GM18907 (cell line): Measurements from ENCODE around the gene CX3CR1.

Experiments
- ATAC-seq: cut with Tn5 transposase; IDR thresholded peaks from one replicate; pipeline ENCODE4 v1.9.1; 2021; ENCODE audit warnings: mild to moderate bottlenecking, moderate library complexity; ENCODE audit not compliant: unreplicated experiment

CX3CR1 gene

DNA sequence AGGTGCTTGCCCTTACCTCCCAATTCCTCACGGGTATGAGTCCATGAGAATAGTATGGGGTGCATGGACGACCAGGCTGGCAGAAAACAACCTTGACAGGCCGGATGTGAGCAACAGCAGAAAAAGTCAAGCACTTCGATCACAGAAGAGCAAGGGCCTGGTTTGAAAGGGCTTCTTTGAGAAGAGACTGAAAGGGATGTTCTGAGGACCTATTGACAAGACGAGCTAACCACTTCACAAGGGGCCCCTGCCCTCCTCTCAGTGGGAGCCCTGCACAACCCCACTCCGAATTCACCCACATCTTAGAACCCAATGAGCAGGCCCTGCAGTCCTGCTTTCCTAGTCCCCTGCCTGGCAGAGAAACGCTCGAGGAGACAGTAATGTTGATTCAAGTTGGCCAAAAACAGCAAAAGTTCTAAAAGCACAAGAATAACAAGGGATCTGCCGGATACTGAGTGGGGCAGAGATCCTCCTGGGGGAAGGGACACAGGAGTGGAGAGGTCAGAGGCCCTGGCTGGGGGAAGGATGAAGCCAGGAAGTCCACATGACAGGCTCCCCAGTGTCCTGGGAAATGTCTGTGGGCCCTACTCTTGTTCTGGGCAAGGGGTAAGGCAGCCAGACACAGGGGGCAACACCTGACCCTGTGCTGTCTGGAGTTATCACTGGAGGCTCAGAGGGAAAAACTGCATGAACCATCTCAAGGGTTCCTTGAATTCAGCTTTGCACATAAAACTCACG, 14.8 kb upstream of the CX3CR1 start:
- no peak for ATAC-seq

DNA sequence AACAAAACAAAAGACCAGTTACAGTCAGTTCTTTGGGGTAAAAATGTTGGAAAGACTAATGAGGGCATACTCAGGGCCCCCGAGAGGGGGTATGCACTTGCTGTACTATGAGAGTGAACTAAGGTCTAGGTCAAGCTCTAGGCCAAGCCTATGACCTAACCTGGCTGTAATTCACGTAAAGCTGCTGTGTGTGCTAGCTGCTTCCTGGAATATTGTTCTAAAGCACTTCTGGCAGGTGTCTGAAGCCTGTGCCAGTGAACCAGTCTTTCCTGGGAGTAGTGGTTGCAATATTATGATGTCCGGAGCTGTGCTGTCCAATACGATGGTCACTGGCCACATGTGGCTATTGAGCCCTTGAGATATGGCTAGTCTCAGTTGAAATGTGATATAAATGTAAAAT, 13.1 kb upstream of the CX3CR1 start:
- no peak for ATAC-seq

- no peak for ATAC-seq
These were observed 12.1 kb upstream of the CX3CR1 start for GRCh38 chr3:39291903-39292329.

DNA sequence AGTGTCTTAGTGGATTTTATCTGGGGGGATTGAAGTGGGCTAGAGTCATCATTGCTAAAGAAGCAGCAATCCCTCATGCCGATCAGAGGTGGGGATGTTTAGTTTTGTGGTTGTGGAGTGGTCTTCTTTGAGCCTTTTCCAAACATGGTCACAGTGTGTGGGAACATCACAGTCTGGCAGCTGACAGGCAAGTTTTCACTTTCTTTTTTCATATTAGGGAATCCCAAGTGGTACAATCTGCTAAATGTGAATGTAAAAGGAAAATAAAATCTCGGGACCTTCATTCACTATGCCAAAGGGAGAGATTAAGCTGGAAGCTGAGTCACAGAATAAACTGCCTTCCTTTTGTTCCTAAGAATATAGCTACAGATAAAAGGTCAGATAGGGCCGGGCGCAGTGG, 10.4 kb upstream of the CX3CR1 start:
- no peak for ATAC-seq

DNA sequence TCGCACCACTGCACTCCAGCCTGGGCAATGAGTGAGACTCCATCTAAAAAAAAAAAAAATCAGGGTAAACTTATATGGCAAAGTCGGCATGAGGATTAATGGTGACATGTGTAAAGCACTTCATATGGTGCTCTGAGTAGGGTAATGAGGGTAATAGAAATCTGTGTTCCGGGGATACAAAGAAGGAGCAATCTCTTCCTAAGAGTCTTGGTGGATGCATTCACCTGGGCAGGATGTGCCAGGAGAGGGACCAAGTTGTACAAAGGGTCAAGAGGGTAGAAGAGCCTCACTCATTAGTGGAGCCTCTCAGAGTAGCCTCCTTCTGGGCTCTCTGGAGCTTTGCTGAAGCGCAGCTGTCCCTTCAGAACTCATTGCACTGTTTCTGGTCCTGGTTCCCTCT, 9.3 kb upstream of the CX3CR1 start:
- ATAC-seq: no peak

DNA sequence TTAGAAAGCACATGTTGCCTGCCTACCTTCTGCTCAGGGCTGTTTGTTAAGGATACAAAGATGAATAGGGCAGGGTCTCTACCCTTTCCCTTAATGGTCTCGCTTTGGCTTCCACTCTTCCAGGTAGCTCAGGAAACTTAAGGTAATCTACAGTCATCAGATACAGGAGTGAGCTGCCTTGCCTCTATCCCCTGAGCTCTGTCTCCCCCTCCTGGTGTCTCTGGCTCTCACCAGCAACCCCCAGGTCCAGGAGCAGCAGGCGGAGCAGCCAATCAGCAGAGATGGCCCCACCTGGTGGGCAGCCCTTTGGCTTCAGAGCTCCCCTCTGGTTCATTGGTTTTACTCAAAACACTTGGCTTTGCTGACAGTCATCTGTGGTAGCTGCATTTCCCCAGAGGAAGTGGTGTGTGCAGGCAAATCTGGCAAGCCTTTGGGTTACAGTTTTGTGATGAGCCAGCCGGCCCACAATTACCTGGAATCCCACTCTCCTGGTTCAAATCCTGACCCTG, 8.5 kb upstream of the CX3CR1 start:
- peak; percentile 97 for ATAC-seq

DNA sequence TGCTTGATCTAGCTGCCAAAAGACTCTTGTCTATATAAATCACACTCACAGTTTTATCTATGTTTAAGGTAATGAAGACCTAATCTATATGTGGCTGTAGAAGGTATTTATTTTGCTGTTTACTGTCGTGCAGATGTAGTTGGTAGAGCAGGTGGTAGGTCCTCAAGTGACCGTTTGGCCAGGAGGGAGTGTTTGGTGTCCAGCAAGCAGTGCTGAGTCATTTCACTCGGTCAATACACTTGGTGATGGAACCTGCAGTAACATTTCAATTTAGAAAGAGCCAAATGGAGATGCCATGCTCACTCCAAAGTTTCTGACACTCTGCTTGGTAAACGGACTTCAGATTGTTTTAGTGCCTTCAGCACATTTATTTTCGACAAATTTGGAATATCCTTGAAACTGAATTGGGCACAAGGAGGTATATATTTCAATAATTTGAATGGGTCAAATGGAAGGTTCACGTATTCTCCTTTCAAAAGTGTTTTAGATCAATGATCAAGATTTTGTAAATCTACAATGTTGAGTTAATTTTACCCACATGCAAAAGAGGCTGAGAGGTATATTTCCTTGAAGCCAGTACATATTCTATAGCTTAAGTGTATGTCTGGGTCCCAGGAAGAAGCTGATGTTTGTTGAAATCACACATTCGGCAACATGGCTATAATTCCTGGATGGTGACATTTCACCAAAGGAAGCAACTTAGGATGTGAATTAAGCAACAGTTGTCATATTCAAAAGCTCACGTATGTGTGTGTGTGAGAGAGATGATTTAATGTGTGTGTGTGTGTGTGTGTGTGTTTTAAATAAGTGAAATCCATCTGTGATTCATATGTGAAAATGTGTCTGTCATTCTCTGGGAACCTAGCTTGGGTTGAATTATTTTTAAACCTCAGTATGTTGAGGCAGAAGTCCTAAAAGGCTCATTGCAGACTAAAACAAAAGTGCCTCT, 7.7 kb upstream of the CX3CR1 start:
- no peak for ATAC-seq

- ATAC-seq: no peak
These were observed 6.9 kb upstream of the CX3CR1 start for GRCh38 chr3:39286771-39287170.

- no peak for ATAC-seq
These were observed 5.5 kb upstream of the CX3CR1 start for GRCh38 chr3:39285332-39285731.

- ATAC-seq: no peak
These were observed 4.6 kb upstream of the CX3CR1 start for GRCh38 chr3:39284457-39284881.

DNA sequence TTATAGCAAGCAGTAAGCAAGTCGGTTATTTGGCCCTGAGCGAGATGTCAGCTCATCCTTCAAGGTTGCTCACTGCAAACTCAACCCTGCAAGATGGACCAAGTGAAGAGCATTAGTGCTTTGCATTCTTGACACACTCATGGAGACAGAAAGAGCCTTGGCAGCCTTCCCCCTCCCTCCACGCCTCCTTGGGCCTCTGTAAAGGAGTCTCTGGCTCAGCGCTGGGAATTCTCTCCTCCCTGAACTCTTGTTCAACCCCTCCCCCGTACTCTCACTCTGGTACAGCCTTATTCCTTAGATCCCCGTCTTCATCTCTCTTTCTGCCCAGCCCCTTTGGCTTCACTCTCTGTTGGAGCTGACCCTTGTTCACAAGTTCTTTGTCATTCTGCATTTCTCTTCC, 2.2 kb upstream of the CX3CR1 start:
- ATAC-seq: no peak

- ATAC-seq: no peak
These were observed 1.7 kb upstream of the CX3CR1 start for GRCh38 chr3:39281533-39281932.

DNA sequence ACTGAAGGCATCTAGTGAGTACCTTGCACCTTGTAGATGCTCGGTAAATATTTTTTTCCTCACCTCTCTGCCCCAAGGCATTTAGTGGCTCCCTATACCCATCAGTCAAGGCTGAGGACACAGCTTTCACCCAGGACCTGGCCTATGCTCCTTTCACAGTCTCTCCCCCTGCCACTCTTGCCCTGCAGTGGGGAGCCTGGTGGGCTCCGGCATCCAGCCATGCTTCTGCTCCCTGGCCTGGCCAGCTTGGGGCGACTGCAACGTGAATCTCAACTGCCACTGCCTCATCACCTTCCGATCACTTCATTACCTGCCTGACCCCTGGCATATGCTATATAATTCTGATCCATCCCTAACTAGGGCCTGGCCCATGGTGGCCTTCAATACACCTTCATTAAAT, 735 bp upstream of the CX3CR1 start:
- ATAC-seq: no peak

- ATAC-seq: no peak
These were observed 1.3 kb downstream of the CX3CR1 start for GRCh38 chr3:39278616-39278935.

DNA sequence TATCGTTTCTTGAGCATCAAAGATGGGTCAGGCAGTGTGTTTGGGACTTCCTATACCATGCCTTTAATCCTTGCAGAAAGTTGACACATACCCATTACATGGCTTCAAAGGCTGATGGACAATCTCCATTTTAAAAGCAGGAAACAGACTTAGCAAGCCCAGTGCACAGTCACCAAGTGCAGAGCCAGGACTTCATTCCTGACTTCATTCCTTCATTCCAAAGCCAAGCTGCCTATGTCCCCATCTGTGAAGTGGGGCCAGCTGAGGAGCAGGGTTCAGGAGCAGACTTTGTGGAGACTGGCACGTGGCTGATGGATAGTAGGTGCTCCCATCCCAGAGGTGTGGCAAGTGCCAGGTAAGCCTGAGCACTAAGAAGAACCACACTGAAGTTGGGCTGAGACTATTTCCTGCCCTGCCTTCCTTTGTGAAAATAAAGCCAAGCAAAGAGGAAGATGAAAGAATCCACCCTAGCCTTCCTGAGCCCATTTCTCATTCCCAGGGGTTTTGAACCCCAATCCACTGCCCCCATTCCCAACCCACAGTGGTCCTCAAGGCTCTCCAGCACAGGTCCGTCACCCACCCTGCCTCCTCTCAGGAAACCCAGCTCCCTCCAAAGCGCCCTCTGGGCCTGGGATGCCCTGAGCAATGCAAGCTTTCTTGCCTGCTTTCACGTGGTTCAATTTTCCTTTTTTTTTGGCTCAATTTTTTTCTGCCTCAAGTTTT, 1.8 kb downstream of the CX3CR1 start:
- ATAC-seq: no peak

- no peak for ATAC-seq
These were observed 3.1 kb downstream of the CX3CR1 start for GRCh38 chr3:39276746-39277145.

DNA sequence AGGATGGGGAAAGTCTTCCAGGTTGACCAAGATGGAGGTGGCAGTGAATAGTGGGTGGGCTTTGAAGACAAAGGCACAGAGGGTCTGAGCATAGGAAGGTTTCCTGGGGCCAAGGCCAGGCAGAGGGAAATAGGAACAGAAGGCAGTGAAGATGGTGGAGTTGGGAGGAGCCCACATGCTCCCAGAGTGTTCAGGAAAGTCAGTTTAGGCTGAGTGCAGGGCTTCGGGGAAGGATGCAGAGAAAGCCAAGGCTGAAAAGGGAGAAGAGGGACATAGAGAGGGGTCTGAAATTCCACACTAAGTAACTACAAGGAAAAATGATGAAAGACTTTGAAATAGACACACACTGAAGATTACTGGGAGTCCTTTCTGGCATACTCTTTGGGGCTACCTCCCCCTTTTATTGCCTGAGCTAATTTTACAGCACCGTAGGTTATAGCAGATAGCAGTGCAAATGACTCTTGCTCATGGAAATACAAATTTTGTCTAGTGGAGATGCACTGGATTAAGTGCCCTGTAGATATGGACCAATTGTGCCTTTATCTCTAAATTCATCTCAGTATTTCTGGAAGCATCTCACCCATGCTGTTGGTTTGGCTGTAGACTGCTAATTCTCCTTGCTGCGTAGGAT, 3.8 kb downstream of the CX3CR1 start:
- no peak for ATAC-seq

GRCh38 chr3:39275052-39275451, 4.8 kb downstream of the CX3CR1 start:
- ATAC-seq: no peak

- no peak for ATAC-seq
These were observed 6.7 kb downstream of the CX3CR1 start for GRCh38 chr3:39273119-39273518.

- ATAC-seq: no peak
These were observed 7.6 kb downstream of the CX3CR1 start for GRCh38 chr3:39272191-39272590.

GRCh38 chr3:39271363-39271914, 8.4 kb downstream of the CX3CR1 start:
- ATAC-seq: no peak
